ENCODE results near the gene TBC1D14. TPM values are rescaled to one million over a fixed set of nuclear protein-coding genes. Genes with fewer than 3 reads are reported as not detected.

Gene TBC1D14
- total RNA-seq, 8 experiments from 2014 or later, result 35.9 to 76.1 (median 49.8) TPM

DNA sequence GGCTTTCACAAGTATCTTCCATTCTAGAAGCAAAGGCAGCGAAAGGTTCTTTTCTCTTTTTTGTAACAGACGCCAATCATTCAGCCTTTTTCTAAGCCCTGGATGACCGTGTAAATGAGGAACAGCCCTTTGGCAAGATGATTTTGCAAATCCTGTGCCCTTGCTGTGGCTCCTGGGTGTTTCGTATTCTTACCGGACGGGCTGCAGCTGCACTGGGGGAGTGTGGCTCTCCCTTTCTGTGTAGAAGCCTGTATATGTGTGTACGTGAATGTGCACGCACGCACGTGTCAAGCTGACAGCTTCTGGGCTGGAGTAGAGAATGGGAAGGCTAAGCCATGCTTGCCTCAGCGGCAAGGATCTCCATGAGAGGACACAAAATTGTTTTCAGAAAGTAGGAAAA is 150.0 kb downstream of the TBC1D14 start:
- 63 to 100% (median 92%) methylated on average over 1 to 11 of the region's 11 CpGs for WGBS, 10 experiments
- Histone ChIP-seq H3K4me3 (no peak overlapping the region), H3K4me1 (replicated peaks in 1 of 2) (no peaks in the 10 kb centered on the region), H3K27ac (no peak overlapping the region)
- in situ Hi-C loops (cut with MboI; ENCODE audit: low pct_unique_long_range_greater_than_20kb in 2 of 9, low sequenced_read_pairs in 9 of 9, unreplicated experiment in 9 of 9), result loop anchor here in 3 of 9 experiments (25.0 kb wide), 1 partner anchor 347 kb away; the partner anchor contains the start of genes BLOC1S4 (in 3 of the 3) and MRFAP1L1 (in 3 of the 3)
- ATAC-seq (replicated peaks in 6 of 8), result peak in 1 of 8 experiments; percentile 75

DNA sequence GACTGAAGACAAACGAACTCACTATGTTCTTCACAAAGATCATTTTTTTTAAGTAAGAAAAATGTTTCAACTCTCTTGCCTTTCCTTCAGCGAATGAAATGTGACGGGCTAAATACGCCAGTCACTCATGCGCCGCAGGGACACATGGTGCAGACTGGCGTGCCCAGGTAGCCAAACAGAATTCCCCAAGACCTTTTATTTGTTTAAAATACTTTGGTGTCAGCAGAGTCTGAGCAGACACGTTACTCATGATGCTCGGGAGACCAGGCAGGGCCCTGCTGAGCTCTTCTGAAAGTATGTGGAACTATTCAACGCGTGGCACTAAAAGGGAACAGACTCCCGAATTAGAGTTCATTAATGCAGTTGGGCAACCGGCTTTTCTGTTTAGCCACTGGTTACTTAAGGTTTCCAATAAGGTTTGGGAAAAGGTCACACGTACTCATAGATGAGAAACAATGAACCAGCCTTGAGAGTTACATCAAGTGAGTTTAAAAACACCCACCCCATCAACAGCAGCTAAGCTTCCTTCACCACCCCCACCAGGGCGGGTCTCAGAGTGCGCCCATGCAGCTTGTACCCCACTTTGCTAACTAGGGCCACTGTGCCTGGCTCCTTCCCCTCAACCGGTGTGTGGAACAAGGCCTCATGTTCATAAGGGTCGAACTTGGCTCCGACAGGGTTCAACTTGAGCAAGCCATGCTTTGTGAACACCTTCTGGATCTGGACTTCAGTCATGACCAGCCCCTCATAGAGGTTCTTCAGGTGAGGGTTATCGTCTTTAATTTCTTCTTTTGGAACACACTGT is 150.9 kb downstream of the TBC1D14 start:
- ATAC-seq (replicated peaks in 6 of 8), result no peak
- no peak overlapping the region for H3K4me3 ChIP-seq
- H3K27ac ChIP-seq, result no peak overlapping the region
- whole genome bisulfite sequencing, 10 experiments, result 49 to 100% (median 92%) methylated on average over 2 to 17 of the region's 20 CpGs
- in situ Hi-C loops (cut with MboI; ENCODE audit: low pct_unique_long_range_greater_than_20kb in 2 of 9, low sequenced_read_pairs in 9 of 9, unreplicated experiment in 9 of 9), result loop anchor here in 3 of 9 experiments (25.0 kb wide), 1 partner anchor 348 kb away; the partner anchor contains the start of genes BLOC1S4 (in 3 of the 3) and MRFAP1L1 (in 3 of the 3)
- H3K4me1 ChIP-seq (replicated peaks in 1 of 2), result no peaks in the 10 kb centered on the region

DNA sequence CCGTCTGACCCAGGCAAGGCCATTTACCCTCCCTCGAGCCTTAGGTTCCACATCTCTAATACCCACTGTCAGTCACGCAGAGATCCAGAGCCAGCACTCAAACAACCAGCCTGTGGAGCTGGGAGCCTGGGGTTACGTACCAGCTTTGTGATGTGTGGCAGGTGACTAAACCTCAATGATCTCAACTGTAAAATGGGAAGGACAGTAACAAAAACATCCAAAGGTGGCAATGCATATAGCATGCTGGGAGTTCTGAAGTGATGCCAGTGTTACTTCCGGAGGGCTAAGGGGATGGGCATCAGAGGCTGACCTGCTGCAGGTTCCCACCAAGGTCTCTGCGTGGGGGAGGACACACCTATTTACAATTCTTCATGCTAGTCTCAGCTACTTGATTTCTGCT is 152.2 kb downstream of the TBC1D14 start:
- in situ Hi-C loops (cut with MboI; ENCODE audit: low pct_unique_long_range_greater_than_20kb in 2 of 9, low sequenced_read_pairs in 9 of 9, unreplicated experiment in 9 of 9), result loop anchor here in 3 of 9 experiments (25.0 kb wide), 1 partner anchor 350 kb away; the partner anchor contains the start of genes BLOC1S4 (in 3 of the 3) and MRFAP1L1 (in 3 of the 3)
- ATAC-seq (replicated peaks in 6 of 8), result no peak
- Histone ChIP-seq H3K4me3 (no peak overlapping the region), H3K27ac (no peak overlapping the region), H3K4me1 (replicated peaks in 1 of 2) (peaks cover 3 to 4% of the 10 kb centered on the region in 2 donors)
- 67 to 100% (median 91%) methylated on average over 1 to 4 of the region's 6 CpGs; no CpG with 5 or more reads in 4 of the 10 experiments for WGBS, 10 experiments

DNA sequence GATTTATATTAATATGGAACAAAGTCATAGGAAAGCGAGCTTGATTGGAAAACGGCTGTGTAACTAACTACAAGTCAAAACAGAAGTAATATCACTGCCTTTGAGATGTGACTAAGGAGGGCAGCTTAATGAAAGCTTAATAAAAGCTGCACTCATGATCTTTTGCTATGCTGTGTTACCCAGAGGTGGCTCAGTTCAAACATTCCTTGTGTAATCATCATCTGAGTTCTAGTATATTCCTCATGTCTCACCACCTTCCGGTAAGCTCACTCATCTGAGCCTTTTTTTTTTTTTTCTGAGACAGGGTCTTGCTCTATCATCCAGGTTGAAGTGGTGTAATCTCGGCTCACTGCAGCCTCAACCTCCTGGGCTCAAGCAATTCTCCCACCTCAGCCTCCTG is 153.2 kb downstream of the TBC1D14 start:
- Histone ChIP-seq H3K4me1 (replicated peaks in 1 of 2) (peaks cover 6 to 7% of the 10 kb centered on the region in 2 donors), H3K4me3 (no peak overlapping the region), H3K27ac (no peak overlapping the region)
- WGBS, 10 experiments, result 67 to 100% (median 100%) methylated on average over 1 to 3 of the region's 4 CpGs; no CpG with 5 or more reads in 4 of the 10 experiments
- ATAC-seq (replicated peaks in 6 of 8), result no peak
- in situ Hi-C loops (cut with MboI; ENCODE audit: low pct_unique_long_range_greater_than_20kb in 2 of 9, low sequenced_read_pairs in 9 of 9, unreplicated experiment in 9 of 9), result loop anchor here in 3 of 9 experiments (25.0 kb wide), 1 partner anchor 351 kb away; the partner anchor contains the start of genes BLOC1S4 (in 3 of the 3) and MRFAP1L1 (in 3 of the 3)

- no peak for ATAC-seq (replicated peaks in 6 of 8)
- WGBS, 10 experiments, result 0 to 100% (median 89%) methylated on average over 1 to 4 of the region's 4 CpGs; no CpG with 5 or more reads in 4 of the 10 experiments
- no peak overlapping the region for H3K27ac ChIP-seq
- no peak overlapping the region for H3K4me3 ChIP-seq
- in situ Hi-C loops (cut with MboI; ENCODE audit: low pct_unique_long_range_greater_than_20kb in 2 of 9, low sequenced_read_pairs in 9 of 9, unreplicated experiment in 9 of 9), result loop anchor here in 3 of 9 experiments (25.0 kb wide), 1 partner anchor 351 kb away; the partner anchor contains the start of genes BLOC1S4 (in 3 of the 3) and MRFAP1L1 (in 3 of the 3)
- peaks cover 6 to 7% of the 10 kb centered on the region in 2 donors for H3K4me1 ChIP-seq (replicated peaks in 1 of 2)
Measured at GRCh38 chr4:7063362-7063761, 153.7 kb downstream of the TBC1D14 start.

DNA sequence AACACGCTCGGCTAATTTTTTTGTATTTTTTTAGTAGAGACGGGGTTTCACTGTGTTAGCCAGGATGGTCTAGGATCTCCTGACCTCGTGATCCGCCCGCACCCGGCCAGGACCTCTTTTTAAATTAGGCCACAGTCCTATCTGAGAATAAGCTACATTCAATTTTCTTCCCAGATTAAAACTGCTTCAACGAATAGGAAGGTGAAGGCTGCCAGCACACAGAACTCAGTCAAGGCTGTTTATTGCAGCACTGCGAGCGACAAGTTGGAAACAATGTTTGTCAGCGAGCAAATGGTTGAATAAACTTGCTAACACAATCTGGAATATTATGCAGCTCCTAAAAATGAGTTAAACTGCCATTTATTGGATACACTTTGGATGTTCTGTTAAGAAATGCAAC is 156.4 kb downstream of the TBC1D14 start:
- Histone ChIP-seq H3K4me3 (no peak overlapping the region), H3K27ac (no peak overlapping the region), H3K4me1 (replicated peaks in 1 of 2) (peaks cover 8 to 10% of the 10 kb centered on the region in 2 donors)
- in situ Hi-C loops (cut with MboI; ENCODE audit: low pct_unique_long_range_greater_than_20kb in 2 of 9, low sequenced_read_pairs in 9 of 9, unreplicated experiment in 9 of 9), result loop anchor here in 3 of 9 experiments (25.0 kb wide), 1 partner anchor 354 kb away; the partner anchor contains the start of genes BLOC1S4 (in 3 of the 3) and MRFAP1L1 (in 3 of the 3)
- 88 to 100% (median 94%) methylated on average over 1 to 7 of the region's 11 CpGs; no CpG with 5 or more reads in 1 of the 10 experiments for WGBS, 10 experiments
- no peak for ATAC-seq (replicated peaks in 6 of 8)

- no peak for ATAC-seq (replicated peaks in 6 of 8)
- Histone ChIP-seq H3K4me1 (replicated peaks in 1 of 2) (peaks cover 8 to 10% of the 10 kb centered on the region in 2 donors), H3K27ac (no peak overlapping the region), H3K4me3 (peak overlapping the region in 2 of 5 donors; percentile 84 to 93)
- in situ Hi-C loops (cut with MboI; ENCODE audit: low pct_unique_long_range_greater_than_20kb in 2 of 9, low sequenced_read_pairs in 9 of 9, unreplicated experiment in 9 of 9), result loop anchor here in 3 of 9 experiments (25.0 kb wide), 1 partner anchor 354 kb away; the partner anchor contains the start of genes BLOC1S4 (in 3 of the 3) and MRFAP1L1 (in 3 of the 3)
- 50 to 94% (median 70%) methylated on average over 1 to 4 of the region's 4 CpGs; no CpG with 5 or more reads in 1 of the 10 experiments for WGBS, 10 experiments
Measured at GRCh38 chr4:7066493-7066892, 156.9 kb downstream of the TBC1D14 start.

DNA sequence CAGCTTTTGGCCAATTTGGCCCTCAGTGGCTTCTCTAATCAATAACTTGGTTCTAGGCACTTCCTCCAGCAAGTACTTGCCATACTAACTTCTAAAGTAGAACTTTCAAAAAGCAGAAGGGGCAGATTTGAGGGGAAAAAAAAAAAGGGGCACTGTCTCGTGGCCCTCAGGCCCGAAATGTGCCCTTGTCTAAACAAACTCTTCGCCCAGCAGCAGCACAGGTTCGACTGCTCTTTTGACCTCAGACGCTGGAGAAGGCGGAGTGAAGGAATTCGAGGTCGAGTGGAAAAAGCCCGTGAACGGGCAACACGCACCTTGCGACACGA is 157.5 kb downstream of the TBC1D14 start:
- in situ Hi-C loops (cut with MboI; ENCODE audit: low pct_unique_long_range_greater_than_20kb in 2 of 9, low sequenced_read_pairs in 9 of 9, unreplicated experiment in 9 of 9), result loop anchor here in 3 of 9 experiments (25.0 kb wide), 1 partner anchor 355 kb away; the partner anchor contains the start of genes BLOC1S4 (in 3 of the 3) and MRFAP1L1 (in 3 of the 3)
- Histone ChIP-seq H3K4me1 (replicated peaks in 1 of 2) (peaks cover 8 to 10% of the 10 kb centered on the region in 2 donors), H3K4me3 (peak overlapping the region; percentile 74 to 96 (median 90)), H3K27ac (no peak overlapping the region)
- ATAC-seq (replicated peaks in 6 of 8), result no peak
- 0 to 7% (median 3%) methylated on average over 3 to 12 of the region's 13 CpGs; no CpG with 5 or more reads in 4 of the 10 experiments for WGBS, 10 experiments

DNA sequence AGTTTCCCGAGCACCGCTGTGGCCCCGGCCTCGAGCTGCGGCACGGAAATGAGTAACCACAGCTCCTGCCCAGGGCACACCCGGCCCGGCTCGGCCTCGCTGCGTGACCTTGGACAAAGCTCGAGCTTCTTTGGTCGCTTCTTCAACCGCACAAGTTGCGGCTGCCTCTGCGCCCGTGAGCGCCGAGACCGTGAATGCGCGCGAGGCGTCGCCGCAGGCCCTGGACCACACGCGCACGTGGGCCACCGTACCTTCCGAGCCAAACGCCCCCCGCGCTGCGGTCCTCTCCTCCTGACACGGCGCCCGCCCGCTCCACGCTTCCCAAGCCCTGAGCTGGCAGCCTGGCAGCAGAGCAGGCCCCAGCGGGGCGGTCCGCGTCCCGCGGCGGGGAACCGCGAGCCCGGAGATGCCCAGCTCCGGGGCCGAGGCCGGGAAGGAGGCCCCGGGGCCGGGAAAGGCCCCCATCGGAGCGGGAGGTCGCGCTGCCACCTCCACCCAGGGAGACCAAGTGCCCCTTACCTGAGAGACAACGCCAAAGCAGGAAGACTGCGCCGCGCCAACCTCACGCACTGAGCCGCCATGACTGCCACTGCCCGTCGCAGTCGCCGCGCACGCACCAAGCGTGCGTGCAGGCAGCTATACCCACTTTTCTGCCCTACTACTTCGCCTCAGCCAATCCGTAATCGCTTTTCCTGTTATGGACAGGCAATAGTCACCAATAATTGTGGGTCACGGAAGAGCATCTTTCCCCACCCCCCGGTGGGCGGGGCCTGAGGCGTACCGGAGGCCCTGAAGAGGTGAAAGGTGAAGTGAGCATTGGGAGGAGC is 158.0 kb downstream of the TBC1D14 start, which contains the start of gene GRPEL1:
Gene GRPEL1 (minus strand): TSS at position 613 of the 827 bp plus-strand sequence. CDS start 32 bp downstream, at position 581.
- ATAC-seq (replicated peaks in 6 of 8), result peak; percentile 89 to 96 (median 95)
- in situ Hi-C loops (cut with MboI; ENCODE audit: low pct_unique_long_range_greater_than_20kb in 2 of 9, low sequenced_read_pairs in 9 of 9, unreplicated experiment in 9 of 9), result loop anchor here in 3 of 9 experiments (25.0 kb wide), 1 partner anchor 355 kb away; the partner anchor contains the start of genes BLOC1S4 (in 3 of the 3) and MRFAP1L1 (in 3 of the 3)
- WGBS, 10 experiments, result 0 to 3% (median 1%) methylated on average over 1 to 19 of the region's 81 CpGs; no CpG with 5 or more reads in 4 of the 10 experiments
- H3K27ac ChIP-seq, result peak within 1 kb of the TSS; percentile 66 to 85
- H3K4me1 ChIP-seq (replicated peaks in 1 of 2), result peaks cover 8 to 10% of the 10 kb centered on the region in 2 donors
- H3K4me3 ChIP-seq, result peak within 1 kb of the TSS; percentile 74 to 96 (median 90)

GRCh38 chr4:7068279-7068842 is 158.7 kb downstream of the TBC1D14 start:
- Histone ChIP-seq H3K27ac (peak overlapping the region; percentile 41 to 47), H3K4me3 (peak overlapping the region; percentile 74 to 96 (median 90)), H3K4me1 (replicated peaks in 1 of 2) (peaks cover 8 to 10% of the 10 kb centered on the region in 2 donors)
- in situ Hi-C loops (cut with MboI; ENCODE audit: low pct_unique_long_range_greater_than_20kb in 2 of 9, low sequenced_read_pairs in 9 of 9, unreplicated experiment in 9 of 9), result loop anchor here in 3 of 9 experiments (25.0 kb wide), 1 partner anchor 356 kb away; the partner anchor contains the start of genes BLOC1S4 (in 3 of the 3) and MRFAP1L1 (in 3 of the 3)
- ATAC-seq (replicated peaks in 6 of 8), result peak in 1 of 8 experiments; percentile 70
- 0 to 3% (median 0%) methylated on average over 3 to 15 of the region's 50 CpGs; no CpG with 5 or more reads in 3 of the 10 experiments for WGBS, 10 experiments

DNA sequence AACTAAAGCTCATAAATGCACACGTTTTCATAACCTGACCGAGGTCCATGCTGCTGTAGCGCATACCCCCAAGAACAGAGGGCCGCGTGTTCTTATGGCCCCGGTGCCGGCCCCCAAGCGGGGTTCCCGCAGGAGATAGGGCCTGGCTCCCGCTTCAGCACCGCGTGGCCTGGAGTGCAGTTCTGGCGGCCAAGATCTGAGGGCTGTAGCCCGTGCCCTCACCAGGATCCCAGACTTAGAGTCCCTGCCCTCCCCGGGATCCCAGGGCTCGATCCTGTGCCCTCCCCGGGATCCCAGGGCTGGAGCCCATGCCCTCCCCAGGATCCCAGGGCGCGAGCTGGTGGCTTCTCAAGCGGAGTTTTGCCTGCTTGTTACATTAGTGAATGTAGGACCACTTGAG is 159.3 kb downstream of the TBC1D14 start:
- Histone ChIP-seq H3K4me3 (peak overlapping the region; percentile 74 to 96 (median 90)), H3K27ac (no peak overlapping the region), H3K4me1 (replicated peaks in 1 of 2) (peaks cover 8 to 10% of the 10 kb centered on the region in 2 donors)
- 0 to 31% (median 22%) methylated on average over 2 to 12 of the region's 20 CpGs; no CpG with 5 or more reads in 3 of the 10 experiments for WGBS, 10 experiments
- peak in 1 of 8 experiments; percentile 0 for ATAC-seq (replicated peaks in 6 of 8)
- in situ Hi-C loops (cut with MboI; ENCODE audit: low pct_unique_long_range_greater_than_20kb in 2 of 9, low sequenced_read_pairs in 9 of 9, unreplicated experiment in 9 of 9), result loop anchor here in 3 of 9 experiments (25.0 kb wide), 1 partner anchor 357 kb away; the partner anchor contains the start of genes BLOC1S4 (in 3 of the 3) and MRFAP1L1 (in 3 of the 3)
